Left ventricle myocardium inferior (tissue), 1 donor: ENCODE results near the gene BCKDK. TPM values are rescaled to one million over a fixed set of nuclear protein-coding genes. Genes with fewer than 3 reads are reported as not detected.

ENCODE experiments used
- DNase-seq: peaks from one replicate; pipeline ENCODE4 v3.0.0-alpha.2; 2020
- H3K27ac ChIP-seq: fragments of 200-600 bp; replicated peaks from 2 replicates; pipeline ENCODE4 v1.8.0; 2021
- H3K27me3 ChIP-seq: fragments of 200-600 bp; 2 replicates; pipeline ENCODE4 v1.8.0; 2021; ENCODE audit warnings: low read depth
- H3K36me3 ChIP-seq: fragments of 200-600 bp; 2 replicates; pipeline ENCODE4 v1.8.0; 2021
- H3K4me1 ChIP-seq: fragments of 200-600 bp; 2 replicates; pipeline ENCODE4 v1.8.0; 2021
- H3K4me3 ChIP-seq: fragments of 200-600 bp; 2 replicates; pipeline ENCODE4 v1.8.0; 2021; ENCODE audit warnings: mild to moderate bottlenecking, moderate library complexity
- H3K9me3 ChIP-seq: fragments of 200-600 bp; replicated peaks from 2 replicates; pipeline ENCODE4 v1.8.0; 2021
- CTCF ChIP-seq: fragments of 200-600 bp; IDR thresholded peaks from 2 replicates; pipeline ENCODE4 v1.8.0; 2021; ENCODE audit warnings: antibody characterized with exemption, mild to moderate bottlenecking, borderline replicate concordance
- intact Hi-C: fragments of 100-400 bp; cut with micrococcal nuclease; formaldehyde crosslinking; loops from one replicate; pipeline ENCODE4 v1.11.0; 2022
- total RNA-seq: library from RNA; stranded (reverse); fragmentation: NEBNext Ultra II Directional; extraction: Animal tissue kit (Norgen Biotek cat#: 25700); gene quantifications from one replicate; pipeline ENCODE4 v1.2.1, GENCODE V29; 2021
- donor health status: DM: no; HTN: yes; CAD: no; lungs with severe emphysema.

Gene BCKDK
- total RNA-seq, 1 donor from 2014 or later: 75.9 TPM

- Histone ChIP-seq H3K4me1 (peaks cover 40% of the 10 kb centered on the region), H3K36me3 (peaks cover 61% of the 10 kb centered on the region), H3K9me3 (no peaks in the 10 kb centered on the region), H3K27ac (no peak overlapping the region), H3K27me3 (no peaks in the 10 kb centered on the region), H3K4me3 (no peak overlapping the region)
- no peak for TF ChIP-seq CTCF
- intact Hi-C loops: no loop called here
- DNase-seq: no peak
These were observed 23.7 kb downstream of the BCKDK start for GRCh38 chr16:31131841-31132271.

DNA sequence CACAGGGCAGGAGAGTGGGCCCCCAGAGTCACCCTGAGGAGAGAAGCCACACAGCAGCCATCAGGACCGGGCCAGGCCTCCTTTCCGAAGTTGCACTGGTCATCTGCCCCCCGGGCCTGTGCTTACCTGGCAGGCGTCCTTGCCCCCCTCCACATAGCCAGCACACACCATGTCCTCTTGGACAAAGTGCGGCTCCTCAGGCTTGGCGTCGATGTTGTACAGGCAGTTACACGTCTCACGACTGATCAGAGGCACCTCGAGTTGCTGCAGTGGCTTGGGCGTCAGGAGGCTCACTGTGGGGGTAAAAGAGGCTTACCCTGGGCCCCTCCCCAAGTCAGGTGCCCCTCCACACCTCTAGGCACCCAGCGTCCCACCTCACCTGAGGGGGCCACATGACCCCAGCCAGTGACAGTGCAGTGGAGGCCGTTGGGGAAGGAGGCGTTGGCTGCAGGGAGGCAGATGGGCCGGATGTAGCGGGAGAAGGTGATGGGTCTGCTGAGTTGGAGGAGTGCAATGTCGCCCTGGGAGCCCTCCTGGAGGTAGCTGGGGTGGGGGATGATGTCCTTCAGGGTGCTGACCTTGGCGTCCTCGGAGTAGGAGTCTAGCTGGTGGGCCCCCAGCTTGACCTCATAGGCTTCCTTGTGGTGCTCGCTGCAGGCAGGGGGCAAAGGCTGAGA lies 24.3 kb downstream of the BCKDK start:
- Histone ChIP-seq H3K4me3 (no peak overlapping the region), H3K36me3 (peaks cover 55% of the 10 kb centered on the region), H3K27ac (no peak overlapping the region), H3K27me3 (no peaks in the 10 kb centered on the region), H3K9me3 (no peaks in the 10 kb centered on the region), H3K4me1 (peaks cover 40% of the 10 kb centered on the region)
- no peak for TF ChIP-seq CTCF
- intact Hi-C loops: no loop called here
- no peak for DNase-seq

- no peak overlapping the region for H3K27ac ChIP-seq
- DNase-seq: no peak
- no peak for TF ChIP-seq CTCF
- no peaks in the 10 kb centered on the region for H3K9me3 ChIP-seq
- H3K4me1 ChIP-seq: peaks cover 40% of the 10 kb centered on the region
- no peaks in the 10 kb centered on the region for H3K27me3 ChIP-seq
- H3K4me3 ChIP-seq: no peak overlapping the region
- peaks cover 48% of the 10 kb centered on the region for H3K36me3 ChIP-seq
- intact Hi-C loops: no loop called here
These were observed 24.9 kb downstream of the BCKDK start for GRCh38 chr16:31133046-31133501.

DNA sequence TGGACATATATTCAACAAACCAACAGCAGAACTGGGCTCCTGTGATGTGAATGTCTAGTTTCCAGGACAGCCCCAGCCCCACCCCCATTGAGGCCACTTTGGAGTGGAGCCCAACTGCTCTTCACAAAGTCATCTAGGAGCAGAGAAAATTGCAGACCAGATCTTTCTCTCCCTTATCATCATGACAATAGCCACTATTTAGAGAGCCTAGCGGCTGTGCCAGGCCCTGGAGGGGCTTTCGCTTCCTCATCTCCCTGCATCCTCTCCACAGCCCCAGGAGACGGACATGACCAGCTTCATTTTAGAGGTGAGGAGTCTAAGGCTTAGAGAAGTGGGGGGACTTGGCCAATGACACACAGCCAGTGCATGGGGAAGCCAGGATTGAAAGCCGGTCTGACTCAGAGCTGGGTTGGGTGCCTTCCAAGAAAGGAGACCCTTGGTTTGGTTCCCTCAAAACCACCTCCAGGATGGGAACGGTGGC lies 25.9 kb downstream of the BCKDK start:
- Histone ChIP-seq H3K9me3 (no peaks in the 10 kb centered on the region), H3K4me3 (no peak overlapping the region), H3K4me1 (peaks cover 40% of the 10 kb centered on the region), H3K36me3 (peaks cover 43% of the 10 kb centered on the region), H3K27ac (no peak overlapping the region), H3K27me3 (no peaks in the 10 kb centered on the region)
- no peak for DNase-seq
- no peak for TF ChIP-seq CTCF
- intact Hi-C loops: no loop called here

- H3K4me1 ChIP-seq: peaks cover 35% of the 10 kb centered on the region
- H3K9me3 ChIP-seq: no peaks in the 10 kb centered on the region
- peaks cover 35% of the 10 kb centered on the region for H3K36me3 ChIP-seq
- no peaks in the 10 kb centered on the region for H3K27me3 ChIP-seq
- no peak for TF ChIP-seq CTCF
- no peak for DNase-seq
- intact Hi-C loops: no loop called here
- no peak overlapping the region for H3K4me3 ChIP-seq
- no peak overlapping the region for H3K27ac ChIP-seq
These were observed 26.7 kb downstream of the BCKDK start for GRCh38 chr16:31134625-31135534.
